Heart left ventricle (tissue), 13 donors: ENCODE results near the gene CIB4.

Source experiments
- POLR2A ChIP-seq, 2 donors: fragments of 450-650 bp; IDR thresholded peaks; one replicate each; pipeline ENCODE4 v1.6.1; 2017; ENCODE audit warnings: antibody characterized with exemption in 2 of 2, mild to moderate bottlenecking in 2 of 2, moderate library complexity in 2 of 2
- TF ChIP-seq, protein P1 (sequence below), 12 donors: fragments of 200-600 bp; sonication (generic) in 4 of 12; IDR thresholded peaks; one replicate each; pipeline versions ENCODE4 v1.5.0 to v1.8.0; 2018 to 2022; ENCODE audit warnings: antibody characterized with exemption in 12 of 12, mild to moderate bottlenecking in 5 of 12
- donor health status: ischemic (EF 13 %, LVEDD 7.1; RV severe dilation, severe dysfunction).
- donor health status: DM: no; HTN: yes; CAD: no.
- donor health status: DM: no; HTN: no; CAD: no.
- donor health status: ischemic (EF 25% LVEDD 6.9; RV normal size, moderate dysfunction).
- donor health status: ischemic (EF 25% LVEDD 5.7; RV mildly dilated, moderate dysfunction).
- donor health status: ischemic (EF 35%, LVEDD 5.7; RV mildly dilated, moderate dysfunction).
- donor health status: nonischemic (EF 11% LVEDD 7.7; RV severe dilation, severe dysfunction).
- donor health status: DM: yes; HTN: yes; CAD: no.
- donor health status: PGD.
- donor health status: ischemic (EF 29% LVEDD 5.4; RV normal size, mild dysfunction).
- donor health status: nonischemic (EF 23%, LVEDD 6.1; RV moderate dilation, normal function).

DNA sequence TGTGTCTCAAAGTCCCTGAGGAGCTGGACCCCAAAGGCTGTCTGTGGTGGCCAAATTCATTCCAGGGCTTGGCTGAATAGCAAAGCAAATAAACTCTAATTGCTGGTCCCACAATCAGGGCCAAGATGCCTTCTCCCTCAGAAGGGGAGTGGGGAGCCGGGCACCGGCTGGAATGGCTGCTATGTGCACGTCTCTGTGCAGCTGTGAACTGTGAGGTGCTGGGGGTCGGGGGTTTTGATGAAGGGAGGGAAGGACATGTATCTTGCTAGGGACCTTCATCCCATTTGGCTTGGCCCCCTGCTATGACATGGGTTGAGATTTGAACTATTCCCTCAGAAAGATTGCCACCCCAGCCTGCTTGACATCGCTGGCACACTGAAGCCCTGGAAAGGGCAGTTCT lies 60.4 kb downstream of the CIB4 start:
- no peak for TF ChIP-seq POLR2A (IDR thresholded peaks at IDR 0.05)
- TF ChIP-seq, protein P1, sequence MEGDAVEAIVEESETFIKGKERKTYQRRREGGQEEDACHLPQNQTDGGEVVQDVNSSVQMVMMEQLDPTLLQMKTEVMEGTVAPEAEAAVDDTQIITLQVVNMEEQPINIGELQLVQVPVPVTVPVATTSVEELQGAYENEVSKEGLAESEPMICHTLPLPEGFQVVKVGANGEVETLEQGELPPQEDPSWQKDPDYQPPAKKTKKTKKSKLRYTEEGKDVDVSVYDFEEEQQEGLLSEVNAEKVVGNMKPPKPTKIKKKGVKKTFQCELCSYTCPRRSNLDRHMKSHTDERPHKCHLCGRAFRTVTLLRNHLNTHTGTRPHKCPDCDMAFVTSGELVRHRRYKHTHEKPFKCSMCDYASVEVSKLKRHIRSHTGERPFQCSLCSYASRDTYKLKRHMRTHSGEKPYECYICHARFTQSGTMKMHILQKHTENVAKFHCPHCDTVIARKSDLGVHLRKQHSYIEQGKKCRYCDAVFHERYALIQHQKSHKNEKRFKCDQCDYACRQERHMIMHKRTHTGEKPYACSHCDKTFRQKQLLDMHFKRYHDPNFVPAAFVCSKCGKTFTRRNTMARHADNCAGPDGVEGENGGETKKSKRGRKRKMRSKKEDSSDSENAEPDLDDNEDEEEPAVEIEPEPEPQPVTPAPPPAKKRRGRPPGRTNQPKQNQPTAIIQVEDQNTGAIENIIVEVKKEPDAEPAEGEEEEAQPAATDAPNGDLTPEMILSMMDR (IDR thresholded peaks at IDR 0.05): no peak
